ENCODE results near the gene MND1. TPM values are rescaled to one million over a fixed set of nuclear protein-coding genes. Genes with fewer than 3 reads are reported as not detected.

MND1 gene
- 7.7 and 8.2 TPM in 2 replicates for total RNA-seq
- 0.32 and 0.66 TPM in 2 replicates for polyA plus RNA-seq
- 1.9 and 2.5 TPM in 2 replicates for polyA plus RNA-seq (2011; cell fraction: cytosol; rRNA removed)
- polyA plus RNA-seq (2011; cell fraction: nucleus; rRNA removed), result 1.8 and 2.4 TPM in 2 replicates
- 1.9 and 6.5 TPM in 2 replicates for polyA plus RNA-seq (2012)
- 0.72 TPM in 1 of 2 replicates, not detected in the other for polyA minus RNA-seq
- 2.6 TPM for polyA minus RNA-seq (2011; cell fraction: cytosol; rRNA and poly(A)+ RNA removed)
- polyA minus RNA-seq (2011; cell fraction: nucleus; rRNA and poly(A)+ RNA removed), result 0.96 and 1.1 TPM in 2 replicates
- percentile 63 among the genes with signal in this experiment for Bru-seq, nascent RNA
- BruChase-seq, experiment 1, labeled RNA remaining after a 6-hour chase, result percentile 49 among the genes with signal in this experiment
- percentile 61 among the genes with signal in this experiment for BruChase-seq, experiment 2, labeled RNA remaining after a 2-hour chase
- long read RNA-seq, transcript MND1-201 (8 exons, 968 nt), result major isoform, 11 of 19 reads
- long read RNA-seq, partial matches to known transcripts, result 3 of 19 reads
- long read RNA-seq, other reads (novel, unspliced or antisense), result 5 of 19 reads

DNA sequence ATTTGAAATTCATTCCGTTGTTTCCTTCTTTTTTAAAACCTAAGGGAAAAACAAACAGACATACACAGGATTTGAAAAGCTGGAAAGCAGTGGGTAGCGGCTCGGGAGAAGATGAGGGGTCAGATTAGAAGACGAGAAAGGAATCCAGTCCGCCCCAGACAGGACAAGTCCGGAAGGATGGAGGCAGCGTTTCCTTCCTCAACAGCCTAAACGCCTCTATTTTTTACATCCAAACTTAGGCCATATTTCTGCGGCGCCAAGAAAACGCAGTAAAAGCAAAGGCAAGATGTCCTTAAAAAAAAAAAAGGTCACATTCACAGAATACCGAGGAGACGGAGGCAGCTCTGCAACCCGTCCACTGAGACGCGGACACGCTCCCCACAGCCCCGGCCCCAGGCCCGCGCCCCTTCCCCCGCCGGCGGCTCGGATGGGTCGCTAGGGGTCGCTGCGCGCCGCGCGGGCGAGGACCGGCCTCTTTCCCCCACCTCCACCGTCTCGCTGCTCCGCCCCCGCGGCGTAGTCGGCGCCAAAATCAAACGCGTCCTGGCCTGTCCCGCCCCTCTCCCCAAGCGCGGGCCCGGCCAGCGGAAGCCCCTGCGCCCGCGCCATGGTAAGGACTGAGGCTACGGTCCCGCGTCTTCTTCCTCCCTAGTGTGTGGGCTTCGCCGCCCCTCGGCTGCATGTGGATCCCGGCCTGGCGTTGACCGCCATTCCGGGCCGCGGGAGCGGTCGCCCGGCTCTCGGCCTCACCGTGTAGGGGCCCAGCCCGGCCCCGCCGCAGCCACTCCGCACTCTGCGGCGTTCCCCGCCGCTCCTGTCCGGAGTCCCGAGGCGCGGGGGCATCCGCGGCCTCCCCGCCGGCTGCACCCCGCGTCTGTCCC lies at the start of gene MND1:
Gene MND1 (plus strand): TSS at position 558 of the 881 bp plus-strand sequence. CDS start 50 bp downstream, at position 608.
- no peaks in the 10 kb centered on the region for H3K9me3 ChIP-seq (replicated peaks; ENCODE audit: control insufficient read depth, insufficient read depth, low read length)
- H4K20me1 ChIP-seq (replicated peaks; ENCODE audit: control insufficient read depth, extremely low read depth, insufficient read depth, low read length), result no peaks in the 10 kb centered on the region
- H3K79me2 ChIP-seq (ENCODE audit: control insufficient read depth, insufficient read depth, low read length), result peaks cover 4% of the 10 kb centered on the region
- FAIRE-seq, result peak; percentile 18
- peak within 1 kb of the TSS; percentile 91 for H2AFZ ChIP-seq (ENCODE audit: low read depth, low read length)
- H3K27ac ChIP-seq (ENCODE audit: insufficient read depth, low read depth, low read length), result peak within 1 kb of the TSS; percentile 78
- CTCF ChIA-PET, result interaction anchor here (0.6 to 6.9 kb wide), 6 partner anchors 14 to 229 kb away, joined by 3 to 129 read pairs (median 4); no protein-coding TSS in a partner anchor
- no peaks in the 10 kb centered on the region for H3K36me3 ChIP-seq (ENCODE audit: control insufficient read depth in 2 of 2, extremely low read depth in 1 of 2, insufficient read depth in 2 of 2, low read length in 2 of 2)
- POLR2A ChIA-PET, result no interaction called here
- H3K4me3 ChIP-seq (replicated peaks in 1 of 3; ENCODE audit: insufficient read depth in 1 of 3, low read depth in 1 of 3, low read length in 3 of 3), result peak within 1 kb of the TSS; percentile 54 to 82 (median 76)
- no peak for TF ChIP-seq FOS (IDR thresholded peaks at IDR 0.05; ENCODE audit: borderline replicate concordance, insufficient read depth, low read length)
- peak; percentile 77 to 87 for TF ChIP-seq CTCF (IDR thresholded peaks at IDR 0.05; ENCODE audit: extremely low read depth in 1 of 2, insufficient read depth in 1 of 2, low read depth in 1 of 2, low read length in 2 of 2)
- peak; percentile 5 for TF ChIP-seq MAX (IDR thresholded peaks at IDR 0.05; ENCODE audit: insufficient read depth, insufficient read length)
- TF ChIP-seq POLR2AphosphoS5 (IDR thresholded peaks at IDR 0.05; ENCODE audit: insufficient read depth, low read depth, low read length), result peak; percentile 27
- peak; percentile 77 for DNase-seq (ENCODE audit: low read depth, low spot score)
- H3K9me1 ChIP-seq (replicated peaks; ENCODE audit: control insufficient read depth, extremely low read depth, insufficient read depth, low read length), result no peaks in the 10 kb centered on the region
- intact Hi-C loops (cut with micrococcal nuclease), result loop anchor here (1.0 to 2.0 kb wide), 7 partner anchors 88 to 406 kb away; no protein-coding TSS in a partner anchor
- H3K9ac ChIP-seq (replicated peaks; ENCODE audit: extremely low read depth, insufficient read depth, low read length), result peak within 1 kb of the TSS; percentile 68
- H3K4me2 ChIP-seq (ENCODE audit: insufficient read depth, low read length), result peak within 1 kb of the TSS; percentile 83
- no peaks in the 10 kb centered on the region for H3K27me3 ChIP-seq (ENCODE audit: control insufficient read depth in 2 of 2, insufficient read depth in 2 of 2, low read length in 2 of 2)
- dilution Hi-C loops (cut with MboI; ENCODE audit: extremely low pct_ligation_motif_present, low sequenced_read_pairs), result no loop called here
- H3K4me1 ChIP-seq (ENCODE audit: control insufficient read depth, extremely low read depth, insufficient read depth, low read length), result peaks cover 25% of the 10 kb centered on the region
- BruUV-seq (replicated peaks), result TSS peak; percentile 55

Measured in endothelial cell of umbilical vein (primary cell).